Renal cortex interstitium (tissue), 11 donors: ENCODE data around the gene ENDOV. TPM values are rescaled to one million over a fixed set of nuclear protein-coding genes. Genes with fewer than 3 reads are reported as not detected.
"Not testable (repeated sequence)": the region's sequence is repeated elsewhere in the genome, so short reads cannot be mapped to it uniquely, and the experiment has no call there.

ENCODE experiments used
- DNase-seq, 11 donors: peaks; one replicate each; pipeline ENCODE4 v3.0.0-alpha.2; 2013; ENCODE audit warnings: low read depth in 9 of 11, low spot score in 4 of 11; ENCODE audit errors: extremely low read depth in 1 of 11
- polyA plus RNA-seq, 3 donors: library from polyadenylated mRNA; unstranded; fragments of 120-200 nt; gene quantifications; one replicate each; pipeline ENCODE4 v1.2.1, GENCODE V29; 2013; ENCODE audit not compliant: insufficient read length in 3 of 3

ENDOV gene
- polyA plus RNA-seq, 3 donors, result 28.7 to 40.9 (median 34.6) TPM

DNA sequence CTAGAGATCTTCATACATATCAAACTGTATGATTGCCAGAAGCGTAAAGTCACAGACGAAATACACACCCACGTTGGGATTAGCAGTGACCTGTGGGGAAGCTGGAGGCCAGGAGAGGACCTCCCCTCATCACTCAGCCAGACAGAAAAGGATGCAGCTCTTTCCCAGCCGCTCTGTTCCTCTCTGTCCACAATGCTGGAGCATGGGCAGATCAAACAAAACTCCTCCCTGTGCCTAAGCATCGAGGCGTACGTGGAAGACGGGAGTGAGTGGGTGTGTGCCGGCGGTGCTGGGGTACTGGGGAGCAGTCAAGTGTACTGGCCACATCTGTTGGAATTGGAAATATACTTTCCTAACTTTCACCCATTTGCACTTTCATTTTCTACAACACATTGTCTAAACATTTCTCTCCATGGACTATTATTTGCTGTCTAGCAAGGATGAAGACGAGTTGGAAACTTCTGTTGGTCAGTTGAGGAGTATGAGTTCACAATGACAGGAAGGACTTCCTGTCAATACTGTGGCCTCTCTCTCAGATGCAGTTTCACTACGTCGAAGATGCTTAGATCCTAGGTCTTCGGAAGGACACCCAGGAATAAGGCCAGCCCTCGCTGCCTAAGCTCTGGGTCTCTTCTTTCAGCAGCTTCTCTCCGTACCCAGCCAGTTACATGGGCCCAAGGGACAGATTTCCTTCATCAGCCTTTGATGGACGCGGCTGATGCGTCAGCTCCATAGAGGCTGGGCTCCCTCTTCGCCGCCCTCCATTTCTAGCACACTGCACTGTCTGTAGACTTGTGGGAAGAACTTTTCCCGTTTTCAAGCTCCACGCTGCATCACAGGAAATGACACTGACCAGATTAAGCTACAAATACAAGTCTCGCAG, 30.6 kb upstream of the ENDOV start:
- no peak for DNase-seq

DNA sequence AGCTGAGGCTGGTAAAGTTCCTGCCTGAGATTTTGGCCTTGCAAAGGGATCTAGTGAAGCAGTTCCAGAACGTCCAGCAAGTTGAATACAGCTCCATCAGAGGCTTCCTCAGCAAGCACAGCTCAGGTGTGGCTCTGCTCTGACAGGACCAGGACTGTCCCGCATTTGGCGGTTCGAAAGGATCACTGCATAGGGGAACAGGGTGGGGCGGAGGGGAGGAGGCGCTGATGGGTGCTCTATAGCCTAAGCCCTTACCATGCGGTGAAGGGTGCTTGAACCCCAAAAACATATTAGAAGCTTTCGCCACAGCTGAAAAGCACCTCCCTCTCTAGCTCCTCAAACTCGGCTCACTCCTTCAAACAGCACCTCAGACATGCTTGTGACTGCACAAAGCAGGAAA, 29.9 kb upstream of the ENDOV start:
- DNase-seq, result no peak

- no peak for DNase-seq
Observed at GRCh38 chr17:80386341-80386740, 28.6 kb upstream of the ENDOV start.

DNA sequence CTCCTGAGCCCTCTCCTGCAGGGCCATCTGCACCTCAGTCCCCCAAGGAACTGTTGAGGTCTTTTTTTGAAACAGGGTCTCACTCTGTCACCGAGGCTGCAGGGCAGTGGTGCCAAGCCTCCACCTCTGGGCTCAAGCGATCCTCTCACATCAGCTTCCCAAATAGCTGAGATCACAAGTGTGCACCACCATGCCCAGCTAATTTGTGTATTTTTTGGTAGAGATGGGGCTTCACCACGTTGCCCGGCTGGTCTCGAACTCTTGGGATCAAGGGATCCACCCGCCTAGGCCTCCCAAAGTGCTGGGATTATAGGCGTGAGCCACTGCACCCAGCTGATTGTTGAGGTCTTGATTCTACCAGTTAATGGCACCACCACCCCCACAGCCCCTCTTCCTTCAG, 27.9 kb upstream of the ENDOV start:
- DNase-seq, result no peak

DNA sequence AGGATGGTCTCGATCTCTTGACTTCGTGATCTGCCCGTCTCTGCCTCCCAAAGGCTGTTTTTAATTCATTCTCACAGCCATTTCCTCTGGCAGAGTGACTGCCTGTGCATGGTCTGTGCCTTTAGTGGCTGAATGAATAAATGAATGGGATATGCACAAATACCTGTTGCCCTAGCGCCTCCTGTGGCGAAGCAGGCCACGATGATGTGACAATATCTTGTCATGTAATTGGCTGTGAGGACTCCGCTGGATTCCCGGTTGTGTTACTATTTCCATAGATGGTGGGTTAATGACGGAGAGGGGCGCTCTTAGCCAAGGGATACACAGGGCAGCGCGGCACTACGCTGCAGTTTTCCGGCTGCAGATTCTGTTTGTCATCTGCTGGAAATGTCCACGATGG, 26.8 kb upstream of the ENDOV start:
- no peak for DNase-seq

DNA sequence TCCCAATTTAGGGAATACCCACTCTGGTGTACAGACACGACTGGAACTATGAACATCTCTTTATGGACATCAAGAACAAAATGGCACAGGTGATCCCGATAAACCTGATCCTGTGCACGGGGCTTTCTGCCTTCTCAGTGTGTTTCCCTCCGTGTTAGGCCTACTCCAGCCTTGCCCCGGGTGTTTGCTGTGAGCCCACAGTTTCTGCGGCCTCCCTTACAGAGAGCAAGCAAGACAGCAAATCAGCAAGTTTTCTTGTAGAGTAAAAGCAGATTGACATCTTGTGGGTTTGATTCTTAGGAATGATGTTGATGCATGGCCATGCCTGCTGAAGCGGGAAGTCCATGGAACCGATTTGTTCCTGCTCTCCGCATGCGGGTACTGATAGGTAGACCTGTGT, 26.4 kb upstream of the ENDOV start:
- no peak for DNase-seq

DNA sequence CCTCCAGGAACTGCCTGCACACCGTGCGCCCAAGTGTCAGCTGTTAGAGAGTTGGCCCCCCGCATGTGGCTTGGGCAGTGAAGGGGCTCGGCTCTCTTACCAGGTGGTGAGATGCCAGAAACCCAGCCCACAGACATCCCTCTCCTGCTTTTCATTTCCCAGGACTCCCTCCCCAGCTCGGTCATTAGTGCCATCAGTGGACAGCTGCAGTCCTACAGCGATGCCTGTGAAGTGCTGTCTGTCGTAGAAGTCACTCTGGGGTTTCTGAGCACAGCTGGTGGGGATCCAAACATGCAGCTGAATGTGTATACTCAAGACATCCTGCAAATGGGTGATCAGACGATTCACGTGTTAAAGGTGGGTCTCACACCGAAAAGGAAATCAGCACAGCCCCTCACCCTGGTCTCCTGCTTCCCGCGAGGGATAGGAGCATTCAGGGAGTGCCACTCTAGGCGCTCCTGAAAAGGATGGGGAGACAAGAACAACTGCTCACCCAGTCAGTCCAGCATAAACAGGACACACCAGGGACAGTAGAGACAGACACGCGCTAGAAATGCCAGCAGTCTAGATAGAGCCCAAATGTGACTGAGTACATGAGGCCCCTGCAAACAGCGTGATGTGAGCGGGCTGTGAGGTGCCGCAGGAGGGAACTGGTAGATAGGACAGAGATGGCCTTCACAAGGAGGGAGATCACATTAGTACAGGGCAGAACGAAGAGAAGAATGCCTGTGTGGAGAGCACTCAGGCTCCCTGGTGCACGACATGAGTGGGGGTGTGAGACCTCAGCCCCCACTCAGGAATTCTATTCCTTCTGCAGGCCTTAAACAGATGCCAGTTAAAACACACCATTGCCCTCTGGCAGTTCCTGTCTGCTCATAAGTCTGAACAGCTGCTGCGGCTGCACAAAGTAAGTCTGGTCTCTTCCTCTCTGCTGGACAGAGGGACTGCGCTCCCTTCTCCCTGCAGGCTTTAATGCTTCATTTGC, 25.7 kb upstream of the ENDOV start:
- peak in 6 of 11 donors; percentile 13 to 43 (median 18) for DNase-seq

DNA sequence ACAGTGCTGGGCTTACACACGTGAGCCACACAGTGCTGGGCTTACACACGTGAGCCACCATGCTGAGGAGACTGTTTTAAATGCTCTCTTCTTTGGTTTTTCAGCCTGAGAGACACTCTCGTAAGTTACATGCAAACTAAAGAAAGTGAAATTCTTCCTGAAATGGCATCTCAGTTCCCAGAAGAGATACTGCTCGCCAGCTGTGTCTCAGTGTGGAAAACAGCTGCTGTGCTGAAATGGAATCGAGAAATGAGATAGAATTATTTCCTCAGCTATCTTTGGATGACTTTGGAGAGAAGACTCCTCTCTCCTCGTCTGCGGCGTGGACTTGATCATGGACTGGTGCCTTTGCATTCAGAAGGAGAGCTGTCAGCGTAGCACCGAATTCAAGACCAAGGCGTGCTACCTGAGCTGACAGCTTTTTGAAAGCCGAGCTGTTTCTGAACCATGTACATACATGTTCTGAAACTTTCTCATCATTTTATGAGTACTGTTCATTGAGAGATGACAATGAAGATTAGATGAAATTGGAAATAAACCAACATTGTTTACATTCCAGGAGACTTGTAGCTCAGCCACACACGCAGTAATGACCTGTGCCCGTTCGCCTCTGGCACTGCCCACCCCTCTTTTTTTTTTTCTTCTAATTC, 21.6 kb upstream of the ENDOV start:
- DNase-seq, result no peak

- DNase-seq, result no peak
Observed at GRCh38 chr17:80393961-80394360, 21.0 kb upstream of the ENDOV start.

DNA sequence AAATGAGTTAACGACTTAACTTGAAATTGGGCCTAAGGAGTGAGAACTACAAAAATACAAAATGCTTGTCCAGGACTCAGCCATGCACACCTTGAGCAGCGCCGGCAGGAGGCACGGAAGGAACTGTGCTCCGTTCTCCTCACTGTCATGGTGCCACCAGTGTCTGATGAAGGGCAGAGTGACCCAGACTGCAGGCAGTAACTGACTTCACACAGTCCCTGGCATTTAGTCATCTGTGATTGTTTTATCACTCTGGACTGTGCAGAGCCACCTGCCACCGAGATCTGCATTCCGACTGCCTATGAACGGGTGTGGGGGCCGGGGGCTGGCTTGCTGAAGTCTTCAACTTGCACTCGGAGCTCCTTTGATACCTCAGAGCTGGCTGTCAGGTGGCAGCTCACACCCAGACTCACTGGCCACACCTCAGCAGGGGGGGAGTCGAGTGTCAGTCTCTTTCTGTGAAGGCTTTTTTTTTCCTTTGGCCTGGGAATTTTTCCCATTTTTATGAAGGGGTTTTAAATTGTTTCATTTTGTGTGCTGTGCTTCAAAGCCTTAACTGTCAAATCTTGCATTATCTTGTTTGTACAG, 20.2 kb upstream of the ENDOV start:
- DNase-seq, result no peak

DNA sequence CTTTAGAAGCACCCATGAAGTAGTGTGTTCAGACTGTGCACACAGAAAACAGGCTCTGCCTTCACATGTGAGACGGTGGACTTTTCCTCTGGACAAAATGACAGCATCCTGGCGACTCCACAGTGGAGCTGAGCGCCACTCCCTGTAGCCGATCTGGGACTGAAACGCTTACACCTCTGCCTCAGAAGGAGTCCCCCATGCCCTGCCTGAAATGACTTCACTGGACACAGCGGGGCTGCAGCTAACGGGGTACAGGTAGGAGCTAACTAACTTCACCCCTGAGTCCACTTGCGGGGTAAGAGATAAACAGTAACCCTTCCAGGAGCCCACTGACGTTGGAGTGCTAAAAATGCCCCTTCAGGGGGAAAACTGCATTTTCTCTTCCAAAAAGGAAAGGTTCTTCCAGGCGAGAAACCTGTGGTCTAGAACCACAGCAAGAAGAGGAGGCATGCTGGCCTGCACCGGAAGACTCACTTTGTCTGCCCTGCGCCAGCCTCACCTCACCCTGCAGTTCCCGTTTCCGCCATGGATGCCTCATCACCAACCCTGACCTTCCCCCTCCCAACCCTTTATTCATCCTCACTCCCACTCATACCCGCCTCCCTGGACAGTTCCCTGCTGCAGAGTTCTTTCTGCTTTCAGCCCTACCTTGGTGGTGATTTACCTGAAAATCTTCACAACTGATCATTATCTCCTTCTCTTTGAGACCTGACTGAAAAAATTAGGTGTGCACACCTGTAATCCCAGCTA, 19.4 kb upstream of the ENDOV start:
- peak in 2 of 11 donors; percentile 7 to 17 for DNase-seq

GRCh38 chr17:80396157-80397033, 18.6 kb upstream of the ENDOV start:
- DNase-seq, result peak in 2 of 11 donors; percentile 2 to 23

- DNase-seq, result no peak
Observed at GRCh38 chr17:80397034-80397387, 18.0 kb upstream of the ENDOV start.

DNA sequence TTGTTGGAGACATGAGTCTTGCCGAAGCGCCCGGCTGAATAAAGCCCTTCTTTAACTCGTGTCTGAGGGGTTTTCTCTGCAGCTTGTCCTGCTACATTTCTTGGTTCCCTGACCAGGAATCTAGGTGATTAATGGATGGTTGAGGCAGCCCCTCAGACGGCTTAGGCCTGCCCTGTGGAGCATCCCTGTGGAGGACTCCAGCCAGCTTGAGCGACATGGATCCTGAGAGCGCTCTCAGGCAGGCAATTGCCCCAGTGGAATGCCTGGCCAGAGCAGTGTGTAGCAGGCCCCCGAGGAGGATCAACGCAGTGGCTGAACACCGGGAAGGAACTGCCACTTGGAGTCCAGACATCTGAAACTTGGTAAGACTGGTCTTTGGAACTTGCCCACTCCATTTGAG, 17.3 kb upstream of the ENDOV start:
- DNase-seq, result no peak

DNA sequence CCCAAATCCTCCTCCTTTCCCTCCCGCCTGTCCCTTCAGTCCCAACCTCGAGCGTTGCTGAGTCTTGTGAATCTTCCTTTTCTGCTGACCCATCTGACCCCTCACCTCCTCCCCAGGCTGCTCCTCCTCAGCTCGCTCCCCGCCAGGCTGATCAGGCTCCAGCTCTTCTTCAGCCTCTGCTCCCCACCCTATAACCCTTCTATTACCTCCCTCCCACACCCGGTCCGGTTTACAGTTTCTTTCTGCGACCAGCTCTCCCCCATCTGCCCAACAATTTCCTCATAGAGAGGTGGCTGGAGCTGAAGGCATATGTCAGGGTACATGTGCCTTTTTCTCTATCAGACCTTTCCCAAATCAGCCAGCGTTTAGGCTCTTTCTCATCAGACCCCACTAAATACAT, 13.9 kb upstream of the ENDOV start:
- DNase-seq, result peak in 3 of 11 donors; percentile 16 to 30 (median 26)

- DNase-seq, result not testable (repeated sequence)
Observed at GRCh38 chr17:80402102-80402501, 12.9 kb upstream of the ENDOV start.

DNA sequence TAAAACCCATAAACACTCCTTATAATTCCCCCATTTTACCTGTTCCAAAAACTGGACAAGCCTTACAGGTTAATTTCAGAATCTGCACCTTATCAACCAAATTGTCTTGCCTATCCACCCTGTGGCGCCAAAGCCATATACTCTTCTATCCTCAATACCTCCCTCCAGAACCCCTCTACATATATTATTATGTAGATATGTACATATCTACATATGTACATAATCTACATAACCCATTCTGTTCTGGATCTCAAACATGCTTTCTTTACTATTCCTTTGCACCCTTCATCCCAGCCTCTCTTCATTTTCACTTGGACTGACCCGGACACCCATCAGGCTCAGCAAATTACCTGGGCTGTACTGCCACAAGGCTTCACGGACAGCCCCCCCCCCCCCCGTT, 12.0 kb upstream of the ENDOV start:
- DNase-seq, result no peak

- no peak for DNase-seq
Observed at GRCh38 chr17:80406146-80406545, 8.8 kb upstream of the ENDOV start.
